Caco-2 (cell line): Measurements from ENCODE around the gene CLEC18B. TPM values are rescaled to one million over a fixed set of nuclear protein-coding genes. Genes with fewer than 3 reads are reported as not detected.

Experiments
- BruUV-seq: library from RNA; stranded (reverse); fragments of 400-500 nt; replicated peaks from 2 replicates; lab custom pipeline; 2021; lab: Mats Ljungman, UMichigan
- CTCF ChIA-PET: fragments of 300-600 bp; sonication (Branson Sonifier 250); formaldehyde crosslinking; loops from one replicate; lab custom pipeline; 2022; ENCODE audit warnings: antibody characterized with exemption; lab: Charles Lee
- POLR2A ChIA-PET: fragments of 300-600 bp; sonication (Branson Sonifier 250); formaldehyde crosslinking; loops from one replicate; lab custom pipeline; 2022; ENCODE audit warnings: antibody characterized with exemption; lab: Charles Lee
- DNase-seq, 2 experiments: peaks; one replicate each; pipeline versions ENCODE4 v3.0.0 to v3.0.0-alpha.2; 2020 to 2022
- H3K27me3 ChIP-seq: replicated peaks from 2 replicates; pipeline ENCODE4 v1.6.0; 2011; ENCODE audit warnings: low read length; ENCODE audit not compliant: control insufficient read depth, insufficient read depth
- H3K36me3 ChIP-seq: 2 replicates; pipeline ENCODE4 v1.5.1; 2011; ENCODE audit warnings: low read length; ENCODE audit not compliant: control insufficient read depth, insufficient read depth
- H3K4me1 ChIP-seq: fragments of 250-450 bp; sonication (Bioruptor Pico); 2 replicates; pipeline ENCODE4 v1.5.1; 2020; ENCODE audit warnings: mild to moderate bottlenecking
- H3K4me3 ChIP-seq: 2 replicates; pipeline ENCODE4 v1.5.1; 2011; ENCODE audit warnings: low read depth, mild to moderate bottlenecking, control low read depth, low read length
- H3K9me3 ChIP-seq: fragments of 250-450 bp; sonication (Bioruptor Pico); 2 replicates; pipeline ENCODE4 v1.5.1; 2020; ENCODE audit warnings: mild to moderate bottlenecking, moderate library complexity
- H3K27ac Mint-ChIP-seq: one replicate; pipeline ENCODE4 v1.8.0; 2022; ENCODE audit warnings: mixed read lengths; ENCODE audit not compliant: unreplicated experiment
- H3K27me3 Mint-ChIP-seq: one replicate; pipeline ENCODE4 v1.8.0; 2022; ENCODE audit warnings: mixed read lengths; ENCODE audit not compliant: insufficient read depth, unreplicated experiment
- H3K36me3 Mint-ChIP-seq: one replicate; pipeline ENCODE4 v1.8.0; 2022; ENCODE audit warnings: mild to moderate bottlenecking, mixed read lengths; ENCODE audit not compliant: insufficient read depth, unreplicated experiment
- H3K4me1 Mint-ChIP-seq: one replicate; pipeline ENCODE4 v1.8.0; 2022; ENCODE audit warnings: low read depth, mixed read lengths; ENCODE audit not compliant: unreplicated experiment
- H3K4me3 Mint-ChIP-seq: one replicate; pipeline ENCODE4 v1.8.0; 2022; ENCODE audit warnings: mild to moderate bottlenecking, moderate library complexity, mixed read lengths; ENCODE audit not compliant: unreplicated experiment
- H3K9me3 Mint-ChIP-seq: one replicate; pipeline ENCODE4 v1.8.0; 2022; ENCODE audit warnings: mixed read lengths; ENCODE audit not compliant: unreplicated experiment
- CTCF ChIP-seq, 2 experiments: fragments of 200-600 bp in 1 of 2; IDR thresholded peaks; 1 replicate in 1 of 2; 2 replicates in 1 of 2; pipeline versions ENCODE4 v1.5.1 to v1.8.0; 2011 to 2022; ENCODE audit warnings: antibody characterized with exemption in 1 of 2, control low read depth in 1 of 2, inconsistent platforms in 1 of 2, low read depth in 1 of 2, low read length in 1 of 2, mild to moderate bottlenecking in 1 of 2, moderate library complexity in 1 of 2; ENCODE audit not compliant: insufficient read depth in 1 of 2, severe bottlenecking in 1 of 2, unreplicated experiment in 1 of 2
- intact Hi-C: fragments of 100-400 bp; cut with micrococcal nuclease; formaldehyde crosslinking; loops from one replicate; pipeline ENCODE4 v1.10.0; 2022; ENCODE audit not compliant: unreplicated experiment
- total RNA-seq: library from RNA; stranded (reverse); gene quantifications from 2 replicates; pipeline ENCODE4 v1.2.3, GENCODE V29; 2022

CLEC18B gene
- total RNA-seq, 1 experiment from 2014 or later, result 0.36 TPM

GRCh38 chr16:74450967-74451760 is 29.9 kb upstream of the CLEC18B start:
- Histone ChIP-seq H3K4me3 (no peak overlapping the region), H3K4me1 (peaks cover 31% of the 10 kb centered on the region), H3K27me3 (no peaks in the 10 kb centered on the region), H3K9me3 (no peaks in the 10 kb centered on the region), H3K36me3 (peaks cover 10% of the 10 kb centered on the region)
- peaks cover 86% of the 10 kb centered on the region for H3K36me3 Mint-ChIP-seq
- H3K4me3 Mint-ChIP-seq, result no peak overlapping the region
- H3K4me1 Mint-ChIP-seq, result peaks cover 13% of the 10 kb centered on the region
- intact Hi-C loops, result no loop called here
- no peak overlapping the region for H3K27ac Mint-ChIP-seq
- BruUV-seq, result no TSS peak
- no peaks in the 10 kb centered on the region for H3K9me3 Mint-ChIP-seq
- TF ChIP-seq CTCF (IDR thresholded peaks at IDR 0.05; ENCODE audit: insufficient read depth in 1 of 2, low read depth in 1 of 2, low read length in 1 of 2, severe bottlenecking in 1 of 2, unreplicated experiment in 1 of 2), result no peak
- no peak for DNase-seq
- CTCF ChIA-PET, result no interaction called here
- POLR2A ChIA-PET, result no interaction called here
- H3K27me3 Mint-ChIP-seq, result no peaks in the 10 kb centered on the region

GRCh38 chr16:74450236-74450635 is 29.0 kb upstream of the CLEC18B start:
- no peak overlapping the region for H3K4me3 Mint-ChIP-seq
- Histone ChIP-seq H3K9me3 (no peaks in the 10 kb centered on the region), H3K36me3 (peaks cover 9% of the 10 kb centered on the region), H3K4me3 (no peak overlapping the region), H3K27me3 (no peaks in the 10 kb centered on the region), H3K4me1 (peaks cover 22% of the 10 kb centered on the region; the same call in 1 of the 2 replicates)
- ChIA-PET POLR2A (interaction anchor here (0.5 kb wide), 1 partner anchor 211 kb away, joined by 6 read pairs; no protein-coding TSS in a partner anchor), CTCF (no interaction called here)
- H3K4me1 Mint-ChIP-seq, result peaks cover 3% of the 10 kb centered on the region
- no peaks in the 10 kb centered on the region for H3K9me3 Mint-ChIP-seq
- no TSS peak for BruUV-seq
- intact Hi-C loops, result no loop called here
- H3K36me3 Mint-ChIP-seq, result peaks cover 82% of the 10 kb centered on the region
- no peaks in the 10 kb centered on the region for H3K27me3 Mint-ChIP-seq
- H3K27ac Mint-ChIP-seq, result no peak overlapping the region
- TF ChIP-seq CTCF (IDR thresholded peaks at IDR 0.05; ENCODE audit: insufficient read depth in 1 of 2, low read depth in 1 of 2, low read length in 1 of 2, severe bottlenecking in 1 of 2, unreplicated experiment in 1 of 2), result no peak
- no peak for DNase-seq

- DNase-seq, result no peak
- no TSS peak for BruUV-seq
- H3K9me3 Mint-ChIP-seq, result no peaks in the 10 kb centered on the region
- POLR2A ChIA-PET, result no interaction called here
- CTCF ChIA-PET, result no interaction called here
- Histone ChIP-seq H3K4me3 (no peak overlapping the region), H3K27me3 (no peaks in the 10 kb centered on the region), H3K9me3 (no peaks in the 10 kb centered on the region), H3K36me3 (peaks cover 7% of the 10 kb centered on the region), H3K4me1 (peaks cover 17% of the 10 kb centered on the region; the same call in 1 of the 2 replicates)
- intact Hi-C loops, result no loop called here
- TF ChIP-seq CTCF (IDR thresholded peaks at IDR 0.05; ENCODE audit: insufficient read depth in 1 of 2, low read depth in 1 of 2, low read length in 1 of 2, severe bottlenecking in 1 of 2, unreplicated experiment in 1 of 2), result no peak
- peak overlapping the region; percentile 40 for H3K27ac Mint-ChIP-seq
- no peaks in the 10 kb centered on the region for H3K4me1 Mint-ChIP-seq
- H3K36me3 Mint-ChIP-seq, result peaks cover 76% of the 10 kb centered on the region
- no peak overlapping the region for H3K4me3 Mint-ChIP-seq
- no peaks in the 10 kb centered on the region for H3K27me3 Mint-ChIP-seq
Measured at GRCh38 chr16:74449470-74449869, 28.2 kb upstream of the CLEC18B start.
